Transverse colon (tissue), 4 donors: ENCODE results near the gene CRYM. TPM values are rescaled to one million over a fixed set of nuclear protein-coding genes. Genes with fewer than 3 reads are reported as not detected.

Source experiments
- DNase-seq: peaks from one replicate; pipeline ENCODE4 v3.0.0-alpha.2; 2019
- H3K27ac ChIP-seq, 4 donors: fragments of 200-600 bp; sonication (generic); 2 replicates each; pipeline ENCODE4 v1.5.1; 2016 to 2018; ENCODE audit warnings: inconsistent platforms in 4 of 4
- H3K27me3 ChIP-seq: fragments of 200-600 bp; sonication (generic); 2 replicates; pipeline ENCODE4 v1.5.1; 2017; ENCODE audit warnings: inconsistent platforms
- H3K36me3 ChIP-seq, 4 donors: fragments of 200-600 bp; sonication (generic); 2 replicates each; pipeline ENCODE4 v1.5.1; 2017 to 2019; ENCODE audit warnings: inconsistent platforms in 4 of 4
- H3K4me1 ChIP-seq, 4 donors: fragments of 200-600 bp; sonication (generic); 2 replicates each; pipeline ENCODE4 v1.5.1; 2017 to 2020; ENCODE audit warnings: inconsistent platforms in 4 of 4
- H3K4me3 ChIP-seq, 4 donors: fragments of 200-600 bp; sonication (generic); 1 replicate in 1 of 4; 2 replicates in 3 of 4; pipeline versions ENCODE4 v1.5.1 to v1.6.1; 2017 to 2019; ENCODE audit warnings: inconsistent platforms in 4 of 4
- H3K9me3 ChIP-seq, 2 donors: fragments of 200-600 bp; sonication (generic); 2 replicates each; pipeline ENCODE4 v1.5.1; 2017 to 2019; ENCODE audit warnings: inconsistent platforms in 2 of 2
- EP300 ChIP-seq: sonication (generic); formaldehyde crosslinking; IDR thresholded peaks from one replicate; pipeline ENCODE4 v1.6.1; 2017; ENCODE audit warnings: antibody characterized with exemption, low read depth
- POLR2A ChIP-seq: fragments of 450-650 bp; IDR thresholded peaks from one replicate; pipeline ENCODE4 v1.6.1; 2016; ENCODE audit warnings: antibody characterized with exemption, mild to moderate bottlenecking, moderate library complexity
- POLR2AphosphoS5 ChIP-seq, 3 donors: sonication (generic); formaldehyde crosslinking; IDR thresholded peaks; one replicate each; pipeline ENCODE4 v1.6.1; 2016; ENCODE audit warnings: antibody characterized with exemption in 3 of 3
- WGBS, 2 donors: methylation state at CpG; one replicate each; pipeline ENCODE4 v1.1.5; 2018; ENCODE audit warnings: low coverage in 1 of 2; 5-methylcytosine and 5-hydroxymethylcytosine counted together
- in situ Hi-C, 4 donors: fragments of 200-750 bp; cut with MboI; loops; one replicate each; pipeline versions ENCODE4 v1.15.0 to v1.15.1; 2017; ENCODE audit warnings: low sequenced_read_pairs in 3 of 4, low pct_ligation_motif_present in 1 of 4, low pct_unique_long_range_greater_than_20kb in 1 of 4
- intact Hi-C: fragments of 100-400 bp; cut with DNase I; formaldehyde crosslinking; loops from one replicate; pipeline ENCODE4 v1.15.1; 2023; ENCODE audit warnings: low total_unique reads
- total RNA-seq, 4 donors: library from RNA; depleted of rRNA; stranded (reverse); fragments of >200 nt; gene quantifications; one replicate each; pipeline ENCODE4 v1.1.0, GENCODE V29; 2016
- TF ChIP-seq, protein P1 (sequence below), 5 experiments: fragments of 200-600 bp in 3 of 5; fragments of 450-650 bp in 2 of 5; sonication (generic) in 3 of 5; IDR thresholded peaks; 1 replicate in 2 of 5; 2 replicates in 3 of 5; pipeline ENCODE4 v1.5.1; 2016 to 2017; ENCODE audit warnings: antibody characterized with exemption in 5 of 5, inconsistent platforms in 3 of 5, mild to moderate bottlenecking in 2 of 5, moderate library complexity in 1 of 5

CRYM gene
- total RNA-seq, 4 donors from 2014 or later = 5.6 to 23.1 (median 18.3) TPM; not detected in 1

DNA sequence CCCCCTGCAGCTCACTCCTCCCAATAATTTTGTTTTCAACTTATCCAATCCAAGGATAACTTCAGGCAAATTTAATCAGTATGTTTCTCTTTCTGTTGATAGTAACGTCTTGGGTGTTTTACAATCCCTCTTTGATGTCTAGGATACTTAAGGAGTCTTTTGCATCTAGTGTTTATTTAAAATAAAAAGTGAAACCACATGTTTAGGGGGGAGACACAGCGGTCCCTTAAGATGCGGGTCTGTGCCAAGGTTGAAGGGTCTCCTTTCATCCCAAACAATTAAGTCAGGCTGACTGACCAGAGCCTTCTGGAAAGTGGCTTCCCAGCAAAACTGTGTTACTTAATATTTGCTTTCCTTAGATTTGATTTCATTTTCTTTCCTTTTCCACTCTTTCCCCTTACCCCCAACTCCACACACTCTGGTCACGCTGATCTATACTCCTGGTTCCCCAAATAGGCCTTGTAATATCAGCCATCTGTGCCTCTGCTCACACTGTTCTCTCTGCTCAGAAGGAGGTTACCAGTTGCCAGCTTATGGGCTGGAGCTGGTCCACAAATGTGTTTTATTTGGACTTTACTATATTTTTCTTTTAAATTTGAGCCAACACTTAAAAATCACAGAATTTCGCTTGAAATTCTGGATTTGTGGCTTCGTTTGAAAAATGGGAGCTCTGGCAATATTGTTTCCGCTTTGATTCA lies 33.4 kb downstream of the CRYM start:
- H3K27ac ChIP-seq = peak overlapping the region in 2 of 4 donors; percentile 3
- H3K4me3 ChIP-seq = no peak overlapping the region
- intact Hi-C loops (no loop called here), in situ Hi-C loops (no loop called here)
- H3K4me1 ChIP-seq = peaks cover 0 to 33% (median 11%) of the 10 kb centered on the region in 4 donors
- no peaks in the 10 kb centered on the region for H3K9me3 ChIP-seq
- peaks cover 3% of the 10 kb centered on the region for H3K27me3 ChIP-seq
- no peaks in the 10 kb centered on the region for H3K36me3 ChIP-seq
- WGBS, 2 donors = 52 to 60% methylated on average over 7 of the region's 7 CpGs
- DNase-seq = no peak
- TF ChIP-seq POLR2AphosphoS5 (IDR thresholded peaks at IDR 0.05) (no peak), EP300 (no peak), POLR2A (no peak)
- TF ChIP-seq, protein P1, sequence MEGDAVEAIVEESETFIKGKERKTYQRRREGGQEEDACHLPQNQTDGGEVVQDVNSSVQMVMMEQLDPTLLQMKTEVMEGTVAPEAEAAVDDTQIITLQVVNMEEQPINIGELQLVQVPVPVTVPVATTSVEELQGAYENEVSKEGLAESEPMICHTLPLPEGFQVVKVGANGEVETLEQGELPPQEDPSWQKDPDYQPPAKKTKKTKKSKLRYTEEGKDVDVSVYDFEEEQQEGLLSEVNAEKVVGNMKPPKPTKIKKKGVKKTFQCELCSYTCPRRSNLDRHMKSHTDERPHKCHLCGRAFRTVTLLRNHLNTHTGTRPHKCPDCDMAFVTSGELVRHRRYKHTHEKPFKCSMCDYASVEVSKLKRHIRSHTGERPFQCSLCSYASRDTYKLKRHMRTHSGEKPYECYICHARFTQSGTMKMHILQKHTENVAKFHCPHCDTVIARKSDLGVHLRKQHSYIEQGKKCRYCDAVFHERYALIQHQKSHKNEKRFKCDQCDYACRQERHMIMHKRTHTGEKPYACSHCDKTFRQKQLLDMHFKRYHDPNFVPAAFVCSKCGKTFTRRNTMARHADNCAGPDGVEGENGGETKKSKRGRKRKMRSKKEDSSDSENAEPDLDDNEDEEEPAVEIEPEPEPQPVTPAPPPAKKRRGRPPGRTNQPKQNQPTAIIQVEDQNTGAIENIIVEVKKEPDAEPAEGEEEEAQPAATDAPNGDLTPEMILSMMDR (IDR thresholded peaks at IDR 0.05) = no peak

DNA sequence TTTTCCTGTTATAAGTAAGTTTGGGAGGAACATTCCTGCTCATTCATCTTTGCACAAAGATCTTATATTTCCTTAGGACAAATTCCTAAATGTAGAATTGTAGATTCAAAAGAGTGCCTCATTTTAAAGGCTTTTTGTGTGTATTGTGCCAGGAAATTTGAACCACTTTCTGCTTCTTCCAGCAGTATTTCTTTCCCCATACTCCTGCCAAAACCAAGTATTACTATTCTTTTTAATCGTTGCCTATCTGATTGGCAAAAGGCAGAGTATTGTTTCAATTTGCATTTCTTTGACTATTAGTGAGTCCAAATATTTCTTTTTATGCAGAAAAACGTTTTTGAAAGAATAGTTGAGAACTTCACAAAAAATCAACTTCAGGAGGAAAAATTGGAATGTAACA lies 35.3 kb downstream of the CRYM start:
- DNase-seq = no peak
- intact Hi-C loops = no loop called here
- Histone ChIP-seq H3K36me3 (no peaks in the 10 kb centered on the region), H3K27me3 (peaks cover 3% of the 10 kb centered on the region), H3K4me1 (peaks cover 0 to 44% (median 12%) of the 10 kb centered on the region in 4 donors), H3K27ac (no peak overlapping the region), H3K4me3 (no peak overlapping the region), H3K9me3 (no peaks in the 10 kb centered on the region)
- in situ Hi-C loops = no loop called here
- TF ChIP-seq POLR2A (no peak), POLR2AphosphoS5 (IDR thresholded peaks at IDR 0.05) (no peak), EP300 (no peak)
- TF ChIP-seq, protein P1 (IDR thresholded peaks at IDR 0.05) = no peak
- 41 to 42% methylated on average over 2 of the region's 2 CpGs for WGBS, 2 donors

DNA sequence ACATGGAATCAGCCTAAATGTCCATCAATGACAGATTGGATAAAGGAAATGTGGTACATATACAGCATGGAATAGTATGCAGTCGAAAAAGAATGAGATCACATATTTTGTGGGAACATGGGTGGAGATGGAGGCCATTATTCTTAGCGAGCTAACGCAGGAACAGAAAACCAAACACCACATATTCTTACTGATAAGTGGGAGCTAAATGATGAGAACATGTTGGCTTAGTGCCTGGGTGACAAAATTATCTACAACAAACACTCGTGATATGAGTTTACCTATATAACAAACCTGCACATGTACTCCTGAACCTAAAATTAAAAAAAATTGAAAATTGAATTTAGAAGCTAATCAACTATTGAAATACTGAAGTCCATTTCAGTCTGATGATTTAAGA lies 38.4 kb downstream of the CRYM start:
- TF ChIP-seq, protein P1 (IDR thresholded peaks at IDR 0.05) = no peak
- TF ChIP-seq POLR2A = no peak
- TF ChIP-seq EP300 = no peak
- no peak for TF ChIP-seq POLR2AphosphoS5 (IDR thresholded peaks at IDR 0.05)

DNA sequence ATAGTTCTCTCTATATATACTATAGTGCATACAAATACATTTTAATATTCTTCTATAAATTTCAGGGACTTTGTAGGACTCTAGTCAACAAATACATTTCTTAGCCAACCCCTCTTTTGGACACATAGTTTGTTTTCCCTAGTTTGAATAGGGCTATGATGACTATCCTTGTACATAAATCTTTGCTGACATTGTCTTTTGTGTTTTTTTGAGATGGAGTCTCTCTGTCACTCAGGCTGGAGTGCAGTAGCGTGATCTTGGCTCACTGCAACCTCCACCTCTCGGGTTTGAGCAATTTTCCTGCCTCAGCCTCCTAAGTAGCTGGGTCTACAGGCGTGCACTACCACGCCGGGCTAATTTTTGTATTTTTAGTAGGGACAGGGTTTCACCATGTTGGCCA lies 41.3 kb downstream of the CRYM start:
- Histone ChIP-seq H3K4me1 (peaks cover 0 to 23% (median 1%) of the 10 kb centered on the region in 4 donors), H3K9me3 (no peaks in the 10 kb centered on the region), H3K27ac (no peak overlapping the region), H3K4me3 (no peak overlapping the region), H3K36me3 (no peaks in the 10 kb centered on the region), H3K27me3 (no peaks in the 10 kb centered on the region)
- no peak for DNase-seq
- no peak for TF ChIP-seq POLR2A
- no peak for TF ChIP-seq EP300
- TF ChIP-seq, protein P1 (IDR thresholded peaks at IDR 0.05) = no peak
- no peak for TF ChIP-seq POLR2AphosphoS5 (IDR thresholded peaks at IDR 0.05)
- in situ Hi-C loops (no loop called here), intact Hi-C loops (no loop called here)
- 92% methylated on average over 5 of the region's 5 CpGs; no CpG with 5 or more reads in 1 of the 2 donors for WGBS, 2 donors

More for the DNA sequence above, 38.4 kb downstream of the CRYM start:
- Histone ChIP-seq H3K36me3 (no peaks in the 10 kb centered on the region), H3K4me3 (no peak overlapping the region), H3K27me3 (peaks cover 3% of the 10 kb centered on the region), H3K4me1 (peaks cover 0 to 20% (median 3%) of the 10 kb centered on the region in 4 donors), H3K27ac (no peak overlapping the region), H3K9me3 (no peaks in the 10 kb centered on the region)
- in situ Hi-C loops (no loop called here), intact Hi-C loops (no loop called here)
- WGBS, 2 donors = 52 to 65% methylated on average over 4 of the region's 4 CpGs
- no peak for DNase-seq
